Regular cardiac myocyte (primary cell): ENCODE data around the gene FAM162B. TPM values are rescaled to one million over a fixed set of nuclear protein-coding genes. Genes with fewer than 3 reads are reported as not detected.

Source experiments
- total RNA-seq: library from RNA; depleted of rRNA; stranded (reverse); fragments of >200 nt; gene quantifications from 2 replicates; pipeline ENCODE4 v1.2.3, GENCODE V29; 2014

FAM162B gene
- 19.9 and 23.7 TPM in 2 replicates for total RNA-seq

GRCh38 chr6:116764961-116765841 lies at the start of gene FAM162B:
FAM162B (minus strand) TSS chr6:116765719; CDS start chr6:116765576, 143 bp downstream.

Other genes with a start within 250 kb of the FAM162B start
- under 0.01 and 0.19 TPM in 2 replicates for gene TRAPPC3L, start 220.0 kb downstream of the FAM162B start, total RNA-seq
- gene CALHM4, start 212.0 kb downstream of the FAM162B start, total RNA-seq = 0.19 and 0.28 TPM in 2 replicates
- gene RWDD1, start 194.2 kb downstream of the FAM162B start, total RNA-seq = 22.3 and 26.1 TPM in 2 replicates
- under 0.01 and 0.19 TPM in 2 replicates for gene RSPH4A, start 149.2 kb downstream of the FAM162B start, total RNA-seq
- gene ZUP1, start 97.0 kb downstream of the FAM162B start, total RNA-seq = 18.0 and 20.6 TPM in 2 replicates
- 6.1 and 10.7 TPM in 2 replicates for gene KPNA5, start 84.5 kb downstream of the FAM162B start, total RNA-seq
- gene GPRC6A, start 63.4 kb upstream of the FAM162B start, total RNA-seq = not detected in 2 replicates
- gene RFX6, start 111.5 kb upstream of the FAM162B start, total RNA-seq = not detected in 2 replicates